OCI-LY3 (cell line): ENCODE data around the gene CETP.

ENCODE experiments used
- H2AFZ ChIP-seq: fragments of 200-600, 300-600 bp; shearing (Covaris generic); 2 replicates; pipeline ENCODE4 v1.6.0; 2014; ENCODE audit warnings: antibody characterized with exemption, low read depth, low read length
- H3K27ac ChIP-seq: fragments of 200-600, 300-600 bp; sonication (generic); 2 replicates; pipeline ENCODE4 v1.5.1; 2014; ENCODE audit warnings: mild to moderate bottlenecking, low read length, moderate library complexity, mixed read lengths
- H3K27me3 ChIP-seq: fragments of 200-600, 300-600 bp; sonication (generic); 2 replicates; pipeline ENCODE4 v1.6.1; 2014; ENCODE audit warnings: low read depth, low read length, mixed read lengths
- H3K36me3 ChIP-seq: fragments of 200-600, 300-600 bp; sonication (generic); replicated peaks from 2 replicates; pipeline ENCODE3; 2014; ENCODE audit warnings: low read depth, low read length, mixed read lengths
- H3K4me1 ChIP-seq: fragments of 300-600, 200-600 bp; sonication (generic); 2 replicates; pipeline ENCODE4 v1.6.1; 2014; ENCODE audit warnings: low read length, mixed read lengths
- H3K4me2 ChIP-seq: fragments of 200-600, 300-600 bp; sonication (generic); 2 replicates; pipeline ENCODE4 v1.6.1; 2014; ENCODE audit warnings: low read length, mixed read lengths
- H3K4me3 ChIP-seq: fragments of 300-600, 200-600 bp; sonication (generic); 2 replicates; pipeline ENCODE4 v1.5.1; 2014; ENCODE audit warnings: antibody characterized with exemption, mild to moderate bottlenecking, low read length, moderate library complexity
- H3K79me2 ChIP-seq: fragments of 300-600, 200-600 bp; shearing (Covaris generic); 2 replicates; pipeline ENCODE4 v1.6.1; 2014; ENCODE audit warnings: mild to moderate bottlenecking, low read length, mixed read lengths
- H3K9ac ChIP-seq: fragments of 300-600, 200-600 bp; shearing (Covaris generic); 2 replicates; pipeline ENCODE4 v1.6.0; 2014; ENCODE audit warnings: mild to moderate bottlenecking, low read length, moderate library complexity
- H3K9me3 ChIP-seq: fragments of 200-600, 300-600 bp; shearing (Covaris generic); 2 replicates; pipeline ENCODE4 v1.6.1; 2014; ENCODE audit warnings: low read length, mixed read lengths; ENCODE audit not compliant: insufficient read depth
- H4K20me1 ChIP-seq: fragments of 200-600, 300-600 bp; sonication (generic); 2 replicates; pipeline ENCODE4 v1.6.1; 2016; ENCODE audit warnings: low read length, mixed read lengths; ENCODE audit not compliant: insufficient read depth
- CTCF ChIP-seq: fragments of 200-600, 300-600 bp; sonication (generic); IDR thresholded peaks from 2 replicates; pipeline ENCODE4 v1.5.1; 2014; ENCODE audit warnings: antibody characterized with exemption, low read length, low read depth
- EZH2phosphoT487 ChIP-seq: fragments of 200-600 bp; shearing (Covaris generic); IDR thresholded peaks from 2 replicates; pipeline ENCODE4 v1.6.1; 2018; ENCODE audit warnings: antibody characterized with exemption, mixed run types, low read depth

CETP gene

GRCh38 chr16:56923481-56924091 lies 38.2 kb upstream of the CETP start:
- Histone ChIP-seq H3K79me2 (no peaks in the 10 kb centered on the region), H3K4me2 (no peak overlapping the region), H3K27me3 (no peaks in the 10 kb centered on the region), H3K4me3 (no peak overlapping the region), H3K36me3 (no peaks in the 10 kb centered on the region), H2AFZ (no peak overlapping the region), H3K4me1 (peaks cover 29% of the 10 kb centered on the region), H4K20me1 (no peaks in the 10 kb centered on the region), H3K9ac (no peak overlapping the region), H3K27ac (no peak overlapping the region), H3K9me3 (no peaks in the 10 kb centered on the region)
- TF ChIP-seq CTCF (no peak), EZH2phosphoT487 (no peak)

- H3K9ac ChIP-seq, result no peak overlapping the region
- H3K27ac ChIP-seq, result no peak overlapping the region
- peaks cover under 1% of the 10 kb centered on the region; the same call in 1 of the 2 replicates for H4K20me1 ChIP-seq
- peaks cover 26% of the 10 kb centered on the region for H3K4me1 ChIP-seq
- H3K79me2 ChIP-seq, result peaks cover 5% of the 10 kb centered on the region
- no peaks in the 10 kb centered on the region for H3K27me3 ChIP-seq
- no peak overlapping the region for H3K4me2 ChIP-seq
- TF ChIP-seq CTCF (no peak), EZH2phosphoT487 (no peak)
- H3K36me3 ChIP-seq, result peaks cover under 1% of the 10 kb centered on the region
- H3K4me3 ChIP-seq, result no peak overlapping the region
- no peaks in the 10 kb centered on the region for H3K9me3 ChIP-seq
- no peak overlapping the region for H2AFZ ChIP-seq
These were observed 34.3 kb upstream of the CETP start for GRCh38 chr16:56927471-56927870.

- Histone ChIP-seq H2AFZ (no peak overlapping the region), H4K20me1 (peaks cover 22% of the 10 kb centered on the region), H3K36me3 (peaks cover 21% of the 10 kb centered on the region), H3K79me2 (peaks cover 27% of the 10 kb centered on the region), H3K4me2 (peak overlapping the region; percentile 97), H3K27me3 (no peaks in the 10 kb centered on the region), H3K9me3 (no peaks in the 10 kb centered on the region), H3K4me1 (peaks cover 32% of the 10 kb centered on the region), H3K27ac (peak overlapping the region; percentile 92; the same call in 1 of the 2 replicates), H3K9ac (peak overlapping the region; percentile 76; the same call in 1 of the 2 replicates), H3K4me3 (no peak overlapping the region)
- no peak for TF ChIP-seq EZH2phosphoT487
These were observed 32.1 kb upstream of the CETP start for GRCh38 chr16:56929639-56930038.

- peak overlapping the region; percentile 92 for H3K27ac ChIP-seq
- H2AFZ ChIP-seq, result peak overlapping the region; percentile 19; the same call in 1 of the 2 replicates
- H3K36me3 ChIP-seq, result peaks cover 31% of the 10 kb centered on the region
- peaks cover 33% of the 10 kb centered on the region for H4K20me1 ChIP-seq
- H3K4me1 ChIP-seq, result peaks cover 42% of the 10 kb centered on the region
- H3K9ac ChIP-seq, result peak overlapping the region; percentile 76
- peak overlapping the region; percentile 97 for H3K4me2 ChIP-seq
- no peaks in the 10 kb centered on the region for H3K27me3 ChIP-seq
- H3K9me3 ChIP-seq, result no peaks in the 10 kb centered on the region
- peak overlapping the region; percentile 94 for H3K4me3 ChIP-seq
- peaks cover 37% of the 10 kb centered on the region for H3K79me2 ChIP-seq
- TF ChIP-seq CTCF, result no peak
- no peak for TF ChIP-seq EZH2phosphoT487
These were observed 31.1 kb upstream of the CETP start for GRCh38 chr16:56930486-56931270.
